GM12878 (cell line): Measurements from ENCODE around the gene CFHR1. TPM values are rescaled to one million over a fixed set of nuclear protein-coding genes. Genes with fewer than 3 reads are reported as not detected.

Source experiments
- ATAC-seq: fragments of 200-7000 bp; cut with Tn5 transposase; 3 replicates; pipeline ENCODE4 v1.9.1; 2020; ENCODE audit warnings: mild to moderate bottlenecking, moderate library complexity
- BruUV-seq: library from RNA; stranded (reverse); fragments of 400-500 nt; replicated peaks from 2 replicates; lab custom pipeline; 2021; lab: Mats Ljungman, UMichigan
- CTCF ChIA-PET: fragments of 300-600 bp; sonication (Branson Sonifier 250); formaldehyde crosslinking; extraction: SDS; loops from one replicate; lab custom pipeline; 2021; ENCODE audit warnings: inconsistent platforms; lab: Yijun Ruan, JAX
- POLR2A ChIA-PET: fragments of 350-600 bp; formaldehyde crosslinking; extraction: SDS; loops from one replicate; lab custom pipeline; 2021; ENCODE audit warnings: inconsistent platforms; lab: Charles Lee
- RAD21 ChIA-PET: fragments of 300-600 bp; sonication (Branson Sonifier 250); formaldehyde crosslinking; loops from one replicate; lab custom pipeline; 2023; ENCODE audit warnings: antibody characterized with exemption; ENCODE audit not compliant: unreplicated experiment; lab: Charles Lee
- SMC1A ChIA-PET: fragments of 300-600 bp; sonication (Branson Sonifier 250); formaldehyde crosslinking; loops from one replicate; lab custom pipeline; 2023; ENCODE audit not compliant: unreplicated experiment, uncharacterized antibody; lab: Charles Lee
- DNase-seq: peaks from one replicate; pipeline ENCODE4 v3.0.0-alpha.2; 2011; ENCODE audit warnings: low read depth, low spot score
- FAIRE-seq: peaks from 3 replicates; lab custom pipeline; 2011; peaks lifted over from hg19 to GRCh38; lab: Jason Lieb, UNC
- H2AFZ ChIP-seq: 2 replicates; pipeline ENCODE4 v1.6.0; 2011; ENCODE audit warnings: low read depth, low read length, control low read depth; ENCODE audit not compliant: control insufficient read depth
- H3K27ac ChIP-seq: 2 replicates; pipeline ENCODE4 v1.5.1; 2011; ENCODE audit warnings: control low read depth; ENCODE audit not compliant: control insufficient read depth, insufficient read depth
- H3K27me3 ChIP-seq, 2 experiments: replicated peaks in 1 of 2; 2 replicates each; pipeline versions ENCODE4 v1.6.0 to v1.6.1; 2011; ENCODE audit warnings: low read length in 1 of 2; ENCODE audit not compliant: control insufficient read depth in 2 of 2, insufficient read depth in 2 of 2
- H3K36me3 ChIP-seq, 2 experiments: 2 replicates each; pipeline ENCODE4 v1.5.1; 2011; ENCODE audit warnings: low read length in 1 of 2; ENCODE audit not compliant: control insufficient read depth in 2 of 2, insufficient read depth in 2 of 2
- H3K4me1 ChIP-seq: 2 replicates; pipeline ENCODE4 v1.6.1; 2011; ENCODE audit warnings: mild to moderate bottlenecking, low read length, moderate library complexity, mixed read lengths; ENCODE audit not compliant: control insufficient read depth, insufficient read depth
- H3K4me2 ChIP-seq: 2 replicates; pipeline ENCODE4 v1.6.0; 2011; ENCODE audit warnings: control low read depth; ENCODE audit not compliant: control insufficient read depth, insufficient read depth
- H3K4me3 ChIP-seq: fragments of 200-600 bp; sonication (generic); 2 replicates; pipeline ENCODE4 v1.5.1; 2016
- H3K79me2 ChIP-seq: 2 replicates; pipeline ENCODE4 v1.6.0; 2011; ENCODE audit warnings: low read length; ENCODE audit not compliant: control insufficient read depth, insufficient read depth
- H3K9ac ChIP-seq: 2 replicates; pipeline ENCODE4 v1.8.0; 2011; ENCODE audit warnings: low read length, control low read depth, mixed read lengths; ENCODE audit not compliant: control insufficient read depth, insufficient read depth
- H3K9me3 ChIP-seq: replicated peaks from 3 replicates; pipeline ENCODE4 v1.5.1; 2011; ENCODE audit warnings: mild to moderate bottlenecking, low read length; ENCODE audit not compliant: control insufficient read depth, insufficient read depth
- H4K20me1 ChIP-seq: 2 replicates; pipeline ENCODE4 v1.6.0; 2011; ENCODE audit not compliant: control insufficient read depth, insufficient read depth
- EZH2 ChIP-seq: IDR thresholded peaks from 2 replicates; pipeline ENCODE4 v1.6.1; 2012; ENCODE audit warnings: low read depth, mild to moderate bottlenecking, control low read depth, inconsistent platforms, low read length, borderline replicate concordance; ENCODE audit not compliant: control insufficient read depth
- FOXM1 ChIP-seq: IDR thresholded peaks from 2 replicates; pipeline ENCODE4 v1.6.1; 2012; ENCODE audit warnings: low read depth, mild to moderate bottlenecking, inconsistent platforms, low read length, moderate library complexity
- NBN ChIP-seq: fragments of 450-650 bp; IDR thresholded peaks from 2 replicates; pipeline ENCODE4 v1.6.1; 2016
- NFYA ChIP-seq: IDR thresholded peaks from 2 replicates; pipeline ENCODE4 v1.6.1; 2011; ENCODE audit warnings: low read depth, mild to moderate bottlenecking, low read length, improper control_type of control experiment, borderline replicate concordance
- POLR2AphosphoS2 ChIP-seq: IDR thresholded peaks from 2 replicates; pipeline ENCODE4 v1.6.1; 2011; ENCODE audit warnings: low read depth, mild to moderate bottlenecking, low read length, improper control_type of control experiment, moderate library complexity
- RAD21 ChIP-seq: IDR thresholded peaks from 2 replicates; pipeline ENCODE4 v1.6.1; 2011; ENCODE audit warnings: mild to moderate bottlenecking, low read depth, low read length, moderate library complexity; ENCODE audit not compliant: insufficient read depth
- RB1 ChIP-seq: fragments of 450-650 bp; formaldehyde crosslinking; IDR thresholded peaks from 2 replicates; pipeline ENCODE4 v1.6.1; 2017; ENCODE audit warnings: mild to moderate bottlenecking, borderline replicate concordance
- SP1 ChIP-seq: IDR thresholded peaks from one replicate; pipeline ENCODE4 v1.6.1; 2011; ENCODE audit warnings: low read depth, low read length
- STAT3 ChIP-seq: IDR thresholded peaks from 2 replicates; pipeline ENCODE4 v1.6.1; 2011; ENCODE audit warnings: low read depth, low read length, improper control_type of control experiment
- ZNF384 ChIP-seq: IDR thresholded peaks from 2 replicates; pipeline ENCODE4 v1.6.1; 2012; ENCODE audit warnings: low read depth, mild to moderate bottlenecking, low read length, improper control_type of control experiment, borderline replicate concordance
- ZSCAN29 ChIP-seq: fragments of 450-650 bp; IDR thresholded peaks from 2 replicates; pipeline ENCODE4 v1.6.1; 2017; ENCODE audit warnings: mild to moderate bottlenecking, moderate library complexity
- WGBS: methylation state at CpG from one replicate; pipeline ENCODE4 v1.1.6; 2016; ENCODE audit warnings: low lambda C conversion rate; ENCODE audit not compliant: insufficient replicate concordance, insufficient coverage; ENCODE audit errors: missing lambda C conversion rate; 5-methylcytosine and 5-hydroxymethylcytosine counted together
- in situ Hi-C: fragments of 300-500 bp; cut with MboI; formaldehyde crosslinking; loops from 9 replicates; pipeline ENCODE4 v1.14.3; 2018; ENCODE audit warnings: mixed read lengths
- intact Hi-C: fragments of 100-400 bp; cut with micrococcal nuclease; formaldehyde crosslinking; loops from one replicate; pipeline ENCODE4 v1.14.2; 2022; ENCODE audit not compliant: unreplicated experiment
- polyA plus RNA-seq, 11 experiments: library from polyadenylated mRNA; depleted of rRNA in 4 of 11; unstranded in 6 of 11; stranded (reverse) in 5 of 11; fragments of >200 nt; fragmentation: Nextera tagmentation in 4 of 11; fragmentation: Illumina TruSeq in 1 of 11; extraction: Ambion mirVana in 4 of 11; extraction: Trizol in 1 of 11; gene quantifications; 1 replicate in 1 of 11; 2 replicates in 10 of 11; pipeline versions ENCODE4 v1.2.1 to v1.2.3, GENCODE V29; 2011 to 2016; ENCODE audit warnings: inconsistent platforms in 2 of 11, missing spikeins in 2 of 11, low read depth in 1 of 11
- total RNA-seq, 4 experiments: library from RNA; depleted of rRNA in 3 of 4; stranded (reverse); fragments of >200 nt in 3 of 4; fragmentation: Illumina TruSeq in 1 of 4; extraction: Trizol in 1 of 4; gene quantifications; 2 replicates each; pipeline versions ENCODE4 v1.2.1 to v1.2.3, GENCODE V29; 2013 to 2021
- TF ChIP-seq, protein P1 (sequence below): fragments of 450-650 bp; IDR thresholded peaks from 2 replicates; pipeline ENCODE4 v1.6.1; 2016; ENCODE audit warnings: mild to moderate bottlenecking
- TF ChIP-seq, protein P2 (sequence below): fragments of 150-350 bp; IDR thresholded peaks from 2 replicates; pipeline ENCODE4 v1.6.1; 2016; ENCODE audit warnings: low read depth, low read length
- TF ChIP-seq, protein P3 (sequence below): fragments of 450-650 bp; formaldehyde crosslinking; IDR thresholded peaks from 2 replicates; pipeline ENCODE4 v1.4.0; 2022; ENCODE audit warnings: mild to moderate bottlenecking, moderate library complexity

CFHR1 gene
- total and polyA plus RNA-seq, 10 of the 15 experiments (the other 5 are each of a cell fraction or from before 2014, with no cell fraction given): 0.04 TPM; not detected in 9

DNA sequence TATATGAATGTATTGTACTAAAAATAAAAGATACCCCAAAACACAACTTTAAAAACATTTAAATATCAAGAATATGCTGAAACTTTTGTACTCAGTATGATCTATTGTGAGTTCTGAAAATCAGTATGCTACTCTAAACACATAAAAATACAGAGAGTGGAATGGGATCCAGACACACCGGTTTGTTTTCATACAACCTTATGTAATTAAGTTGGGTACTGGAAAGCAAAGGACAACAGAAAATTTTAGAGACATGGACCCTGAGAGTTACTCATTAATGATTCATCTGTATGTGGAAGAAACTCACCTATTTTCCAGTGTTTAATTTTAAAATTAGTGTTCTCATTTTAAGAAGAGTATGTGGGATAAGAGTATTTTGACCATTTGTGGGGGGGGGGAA is 45.8 kb upstream of the CFHR1 start:
- TF ChIP-seq STAT3 (no peak), ZNF384 (no peak), POLR2AphosphoS2 (no peak), RAD21 (no peak), FOXM1 (no peak), EZH2 (no peak), NBN (no peak), SP1 (no peak), ZSCAN29 (no peak), NFYA (no peak), RB1 (no peak)
- TF ChIP-seq, protein P1, sequence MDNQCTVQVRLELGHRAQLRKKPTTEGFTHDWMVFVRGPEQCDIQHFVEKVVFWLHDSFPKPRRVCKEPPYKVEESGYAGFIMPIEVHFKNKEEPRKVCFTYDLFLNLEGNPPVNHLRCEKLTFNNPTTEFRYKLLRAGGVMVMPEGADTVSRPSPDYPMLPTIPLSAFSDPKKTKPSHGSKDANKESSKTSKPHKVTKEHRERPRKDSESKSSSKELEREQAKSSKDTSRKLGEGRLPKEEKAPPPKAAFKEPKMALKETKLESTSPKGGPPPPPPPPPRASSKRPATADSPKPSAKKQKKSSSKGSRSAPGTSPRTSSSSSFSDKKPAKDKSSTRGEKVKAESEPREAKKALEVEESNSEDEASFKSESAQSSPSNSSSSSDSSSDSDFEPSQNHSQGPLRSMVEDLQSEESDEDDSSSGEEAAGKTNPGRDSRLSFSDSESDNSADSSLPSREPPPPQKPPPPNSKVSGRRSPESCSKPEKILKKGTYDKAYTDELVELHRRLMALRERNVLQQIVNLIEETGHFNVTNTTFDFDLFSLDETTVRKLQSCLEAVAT: no peak
- TF ChIP-seq, protein P2, sequence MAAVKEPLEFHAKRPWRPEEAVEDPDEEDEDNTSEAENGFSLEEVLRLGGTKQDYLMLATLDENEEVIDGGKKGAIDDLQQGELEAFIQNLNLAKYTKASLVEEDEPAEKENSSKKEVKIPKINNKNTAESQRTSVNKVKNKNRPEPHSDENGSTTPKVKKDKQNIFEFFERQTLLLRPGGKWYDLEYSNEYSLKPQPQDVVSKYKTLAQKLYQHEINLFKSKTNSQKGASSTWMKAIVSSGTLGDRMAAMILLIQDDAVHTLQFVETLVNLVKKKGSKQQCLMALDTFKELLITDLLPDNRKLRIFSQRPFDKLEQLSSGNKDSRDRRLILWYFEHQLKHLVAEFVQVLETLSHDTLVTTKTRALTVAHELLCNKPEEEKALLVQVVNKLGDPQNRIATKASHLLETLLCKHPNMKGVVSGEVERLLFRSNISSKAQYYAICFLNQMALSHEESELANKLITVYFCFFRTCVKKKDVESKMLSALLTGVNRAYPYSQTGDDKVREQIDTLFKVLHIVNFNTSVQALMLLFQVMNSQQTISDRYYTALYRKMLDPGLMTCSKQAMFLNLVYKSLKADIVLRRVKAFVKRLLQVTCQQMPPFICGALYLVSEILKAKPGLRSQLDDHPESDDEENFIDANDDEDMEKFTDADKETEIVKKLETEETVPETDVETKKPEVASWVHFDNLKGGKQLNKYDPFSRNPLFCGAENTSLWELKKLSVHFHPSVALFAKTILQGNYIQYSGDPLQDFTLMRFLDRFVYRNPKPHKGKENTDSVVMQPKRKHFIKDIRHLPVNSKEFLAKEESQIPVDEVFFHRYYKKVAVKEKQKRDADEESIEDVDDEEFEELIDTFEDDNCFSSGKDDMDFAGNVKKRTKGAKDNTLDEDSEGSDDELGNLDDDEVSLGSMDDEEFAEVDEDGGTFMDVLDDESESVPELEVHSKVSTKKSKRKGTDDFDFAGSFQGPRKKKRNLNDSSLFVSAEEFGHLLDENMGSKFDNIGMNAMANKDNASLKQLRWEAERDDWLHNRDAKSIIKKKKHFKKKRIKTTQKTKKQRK: no peak
- TF ChIP-seq, protein P3, sequence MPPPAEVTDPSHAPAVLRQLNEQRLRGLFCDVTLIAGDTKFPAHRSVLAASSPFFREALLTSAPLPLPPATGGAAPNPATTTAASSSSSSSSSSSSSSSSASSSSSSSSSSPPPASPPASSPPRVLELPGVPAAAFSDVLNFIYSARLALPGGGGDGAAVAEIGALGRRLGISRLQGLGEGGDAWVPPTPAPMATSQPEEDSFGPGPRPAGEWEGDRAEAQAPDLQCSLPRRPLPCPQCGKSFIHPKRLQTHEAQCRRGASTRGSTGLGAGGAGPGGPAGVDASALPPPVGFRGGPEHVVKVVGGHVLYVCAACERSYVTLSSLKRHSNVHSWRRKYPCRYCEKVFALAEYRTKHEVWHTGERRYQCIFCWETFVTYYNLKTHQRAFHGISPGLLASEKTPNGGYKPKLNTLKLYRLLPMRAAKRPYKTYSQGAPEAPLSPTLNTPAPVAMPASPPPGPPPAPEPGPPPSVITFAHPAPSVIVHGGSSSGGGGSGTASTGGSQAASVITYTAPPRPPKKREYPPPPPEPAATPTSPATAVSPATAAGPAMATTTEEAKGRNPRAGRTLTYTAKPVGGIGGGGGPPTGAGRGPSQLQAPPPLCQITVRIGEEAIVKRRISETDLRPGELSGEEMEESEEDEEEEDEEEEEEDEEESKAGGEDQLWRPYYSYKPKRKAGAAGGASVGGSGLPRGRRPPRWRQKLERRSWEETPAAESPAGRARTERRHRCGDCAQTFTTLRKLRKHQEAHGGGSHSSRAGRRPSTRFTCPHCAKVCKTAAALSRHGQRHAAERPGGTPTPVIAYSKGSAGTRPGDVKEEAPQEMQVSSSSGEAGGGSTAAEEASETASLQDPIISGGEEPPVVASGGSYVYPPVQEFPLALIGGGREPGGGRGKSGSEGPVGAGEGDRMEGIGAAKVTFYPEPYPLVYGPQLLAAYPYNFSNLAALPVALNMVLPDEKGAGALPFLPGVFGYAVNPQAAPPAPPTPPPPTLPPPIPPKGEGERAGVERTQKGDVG (CRISPR knock-in tag): no peak
- H3K4me1 ChIP-seq: no peaks in the 10 kb centered on the region
- intact Hi-C loops: no loop called here
- H3K27ac ChIP-seq: no peak overlapping the region
- BruUV-seq: no TSS peak
- H3K79me2 ChIP-seq: no peaks in the 10 kb centered on the region
- no peak overlapping the region for H2AFZ ChIP-seq
- CTCF ChIA-PET: no interaction called here
- H4K20me1 ChIP-seq: no peaks in the 10 kb centered on the region
- H3K27me3 ChIP-seq: no peaks in the 10 kb centered on the region
- RAD21 ChIA-PET: no interaction called here
- WGBS: 0% methylated on average over 1 of the region's 1 CpG
- SMC1A ChIA-PET: no interaction called here
- no peak overlapping the region for H3K4me3 ChIP-seq
- H3K4me2 ChIP-seq: no peak overlapping the region
- in situ Hi-C loops: no loop called here
- H3K36me3 ChIP-seq: no peaks in the 10 kb centered on the region
- no peak overlapping the region for H3K9ac ChIP-seq
- H3K9me3 ChIP-seq: no peaks in the 10 kb centered on the region
- FAIRE-seq (no peak), DNase-seq (no peak), ATAC-seq (no peak)
- POLR2A ChIA-PET: no interaction called here
